SU-DHL-6 (cell line): ENCODE results near the gene FCAR.

ENCODE experiments used
- CTCF ChIP-seq: fragments of 200-600 bp; sonication (generic); IDR thresholded peaks from one replicate; pipeline ENCODE4 v1.5.1; 2017; ENCODE audit warnings: antibody characterized with exemption, mild to moderate bottlenecking, low read length, moderate library complexity; ENCODE audit not compliant: insufficient read depth, poor library complexity, severe bottlenecking
- EZH2phosphoT487 ChIP-seq: fragments of 200-600 bp; sonication (generic), shearing (Covaris generic); conservative IDR thresholded peaks from 2 replicates; pipeline ENCODE4 v1.6.1; 2018; ENCODE audit warnings: mild to moderate bottlenecking, antibody characterized with exemption, low read length, moderate library complexity, mixed read lengths

GRCh38 chr19:54923276-54923675 lies 49.2 kb downstream of the FCAR start:
- TF ChIP-seq CTCF (no peak), EZH2phosphoT487 (no peak)
